Measurements from ENCODE around the gene AHR.

The AHR gene

DNA sequence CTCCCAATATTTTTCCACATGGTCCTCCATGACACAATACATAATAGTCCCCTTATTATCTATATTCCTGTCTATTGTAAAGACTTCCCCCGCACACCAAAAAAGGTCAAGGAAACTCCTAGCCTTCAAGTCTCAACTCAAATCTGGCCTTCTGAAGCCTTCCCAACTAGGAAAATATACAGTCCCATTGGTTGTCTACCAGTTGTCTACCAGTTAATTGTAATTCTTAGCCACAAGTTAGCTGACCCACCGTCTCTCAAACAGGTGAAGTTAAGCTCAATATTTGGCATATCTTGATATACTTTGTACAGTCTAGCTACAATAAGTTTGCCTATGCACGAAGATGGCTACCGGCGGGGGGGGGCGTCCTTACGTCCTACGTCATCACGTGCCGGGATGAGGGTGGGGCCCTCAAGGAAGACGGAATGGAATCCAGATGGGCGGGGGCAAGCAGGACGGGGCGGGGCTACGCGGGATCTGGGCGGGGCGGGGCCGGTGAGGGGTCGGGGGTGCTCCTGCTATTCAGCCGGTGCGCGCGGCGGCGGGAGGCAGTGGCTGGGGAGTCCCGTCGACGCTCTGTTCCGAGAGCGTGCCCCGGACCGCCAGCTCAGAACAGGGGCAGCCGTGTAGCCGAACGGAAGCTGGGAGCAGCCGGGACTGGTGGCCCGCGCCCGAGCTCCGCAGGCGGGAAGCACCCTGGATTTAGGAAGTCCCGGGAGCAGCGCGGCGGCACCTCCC, at the start of gene AHR:
TSS of gene AHR (plus strand) at position 551 of the 738 bp plus-strand sequence. CDS start 613 bp downstream, outside the sequence.
- TF ChIP-seq CTCF (IDR thresholded peaks at IDR 0.05; ENCODE audit: low read depth, low read length, missing control alignments), result no peak
- peak; percentile 90 for DNase-seq (ENCODE audit: low read depth)
- H3K4me3 ChIP-seq (ENCODE audit: low read depth, low read length), result peak within 1 kb of the TSS; percentile 92
- in situ Hi-C loops (cut with HindIII; ENCODE audit: low sequenced_read_pairs), result no loop called here

DNA sequence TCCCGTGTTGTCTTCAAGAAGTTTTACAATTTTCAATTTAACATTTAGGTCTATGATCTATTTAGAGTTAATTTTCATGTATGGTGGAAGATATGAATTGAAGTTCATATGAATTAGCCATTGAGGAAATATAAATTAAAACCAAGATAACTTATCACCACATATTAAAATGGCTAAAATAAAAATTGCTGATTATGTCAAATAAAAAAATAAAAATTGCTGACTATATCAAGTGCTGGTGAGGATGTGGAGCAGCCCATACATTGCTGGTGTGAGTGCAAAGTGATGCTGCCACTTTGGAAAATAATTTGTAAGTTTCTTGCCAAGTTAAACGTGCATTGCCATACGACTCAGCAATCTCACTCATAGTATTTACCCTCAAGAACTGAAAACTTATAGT, 44.6 kb upstream of the AHR start:
- in situ Hi-C loops (cut with HindIII; ENCODE audit: low sequenced_read_pairs), result no loop called here
- H3K4me3 ChIP-seq (ENCODE audit: low read depth, low read length), result no peak overlapping the region
- no peak for DNase-seq (ENCODE audit: low read depth)
- no peak for TF ChIP-seq CTCF (IDR thresholded peaks at IDR 0.05; ENCODE audit: low read depth, low read length, missing control alignments)

- DNase-seq (ENCODE audit: low read depth), result no peak
- in situ Hi-C loops (cut with HindIII; ENCODE audit: low sequenced_read_pairs), result no loop called here
- no peak for TF ChIP-seq CTCF (IDR thresholded peaks at IDR 0.05; ENCODE audit: low read depth, low read length, missing control alignments)
- H3K4me3 ChIP-seq (ENCODE audit: low read depth, low read length), result no peak overlapping the region
Observed at GRCh38 chr7:17255926-17256325, 42.5 kb upstream of the AHR start.

DNA sequence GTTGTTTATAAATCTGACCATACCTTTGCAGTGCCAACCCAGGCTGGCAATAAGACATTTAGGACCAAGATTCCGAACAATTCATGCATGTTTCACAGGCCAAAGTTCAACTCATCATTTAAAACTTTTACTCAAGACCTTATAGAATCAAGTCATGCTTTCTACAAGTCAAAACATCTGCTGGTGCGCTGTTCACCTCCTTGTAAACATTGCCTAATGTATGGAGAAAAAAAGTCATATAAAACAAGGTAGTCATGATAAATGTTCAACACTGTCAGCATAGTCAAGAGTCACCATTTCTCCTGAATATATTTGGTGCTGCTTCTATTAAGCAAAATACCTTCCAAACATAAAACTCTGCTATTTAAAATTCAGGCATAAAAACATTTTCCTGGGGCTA, 42.1 kb upstream of the AHR start:
- TF ChIP-seq CTCF (IDR thresholded peaks at IDR 0.05; ENCODE audit: low read depth, low read length, missing control alignments), result no peak
- in situ Hi-C loops (cut with HindIII; ENCODE audit: low sequenced_read_pairs), result no loop called here
- no peak for DNase-seq (ENCODE audit: low read depth)
- no peak overlapping the region for H3K4me3 ChIP-seq (ENCODE audit: low read depth, low read length)

GRCh38 chr7:17266565-17266964, 31.9 kb upstream of the AHR start:
- no peak overlapping the region for H3K4me3 ChIP-seq (ENCODE audit: low read depth, low read length)
- no peak for DNase-seq (ENCODE audit: low read depth)
- in situ Hi-C loops (cut with HindIII; ENCODE audit: low sequenced_read_pairs), result no loop called here
- no peak for TF ChIP-seq CTCF (IDR thresholded peaks at IDR 0.05; ENCODE audit: low read depth, low read length, missing control alignments)

- no peak for TF ChIP-seq CTCF (IDR thresholded peaks at IDR 0.05; ENCODE audit: low read depth, low read length, missing control alignments)
- DNase-seq (ENCODE audit: low read depth), result no peak
- no peak overlapping the region for H3K4me3 ChIP-seq (ENCODE audit: low read depth, low read length)
- in situ Hi-C loops (cut with HindIII; ENCODE audit: low sequenced_read_pairs), result no loop called here
Observed at GRCh38 chr7:17269341-17270221, 28.9 kb upstream of the AHR start.

All from astrocyte of the cerebellum (primary cell).